ENCODE data around the gene ASTN1.

Gene ASTN1

GRCh38 chr1:176964687-176965086 lies 199.8 kb downstream of the ASTN1 start:
- TF ChIP-seq POLR2AphosphoS5 (IDR thresholded peaks at IDR 0.05; ENCODE audit: low read depth), result no peak
- no peak for TF ChIP-seq CTCF (IDR thresholded peaks at IDR 0.05; ENCODE audit: insufficient read depth, low read length)
- Histone ChIP-seq H3K4me3 (replicated peaks; ENCODE audit: insufficient read depth, low read length) (no peak overlapping the region), H3K27ac (replicated peaks) (no peak overlapping the region), H3K27me3 (ENCODE audit: insufficient read depth, poor library complexity, severe bottlenecking) (no peaks in the 10 kb centered on the region)
- DNase-seq (ENCODE audit: low read depth in 1 of 2, low spot score in 1 of 2), result no peak

- H3K27ac ChIP-seq (replicated peaks), result no peak overlapping the region
- TF ChIP-seq POLR2AphosphoS5 (IDR thresholded peaks at IDR 0.05; ENCODE audit: low read depth) (no peak), GABPA (IDR thresholded peaks at IDR 0.05; ENCODE audit: low read depth) (no peak), SPI1 (IDR thresholded peaks at IDR 0.05; ENCODE audit: borderline replicate concordance, low read depth) (no peak), CTCF (IDR thresholded peaks at IDR 0.05; ENCODE audit: insufficient read depth, low read length) (no peak), REST (IDR thresholded peaks at IDR 0.05; ENCODE audit: insufficient replicate concordance, low read depth) (no peak)
- no peak overlapping the region for H3K4me3 ChIP-seq (replicated peaks; ENCODE audit: insufficient read depth, low read length)
- H3K27me3 ChIP-seq (ENCODE audit: insufficient read depth, poor library complexity, severe bottlenecking), result no peaks in the 10 kb centered on the region
- no peak for DNase-seq (ENCODE audit: low read depth in 1 of 2, low spot score in 1 of 2)
These were observed 201.3 kb downstream of the ASTN1 start for GRCh38 chr1:176963181-176963580.

- no peak overlapping the region for H3K4me3 ChIP-seq (replicated peaks; ENCODE audit: insufficient read depth, low read length)
- no peak for DNase-seq (ENCODE audit: low read depth in 1 of 2, low spot score in 1 of 2)
- H3K27me3 ChIP-seq (ENCODE audit: insufficient read depth, poor library complexity, severe bottlenecking), result no peaks in the 10 kb centered on the region
- TF ChIP-seq SPI1 (IDR thresholded peaks at IDR 0.05; ENCODE audit: borderline replicate concordance, low read depth), result no peak
- TF ChIP-seq POLR2AphosphoS5 (IDR thresholded peaks at IDR 0.05; ENCODE audit: low read depth), result no peak
- no peak for TF ChIP-seq GABPA (IDR thresholded peaks at IDR 0.05; ENCODE audit: low read depth)
- no peak for TF ChIP-seq CTCF (IDR thresholded peaks at IDR 0.05; ENCODE audit: insufficient read depth, low read length)
- no peak for TF ChIP-seq REST (IDR thresholded peaks at IDR 0.05; ENCODE audit: insufficient replicate concordance, low read depth)
- H3K27ac ChIP-seq (replicated peaks), result no peak overlapping the region
These were observed 202.8 kb downstream of the ASTN1 start for GRCh38 chr1:176961678-176962077.

GRCh38 chr1:176959191-176959820 lies 205.2 kb downstream of the ASTN1 start:
- no peak for DNase-seq (ENCODE audit: low read depth in 1 of 2, low spot score in 1 of 2)
- Histone ChIP-seq H3K27ac (replicated peaks) (no peak overlapping the region), H3K27me3 (ENCODE audit: insufficient read depth, poor library complexity, severe bottlenecking) (no peaks in the 10 kb centered on the region), H3K4me3 (replicated peaks; ENCODE audit: insufficient read depth, low read length) (no peak overlapping the region)
- TF ChIP-seq POLR2AphosphoS5 (IDR thresholded peaks at IDR 0.05; ENCODE audit: low read depth) (no peak), CTCF (IDR thresholded peaks at IDR 0.05; ENCODE audit: insufficient read depth, low read length) (no peak), GABPA (IDR thresholded peaks at IDR 0.05; ENCODE audit: low read depth) (no peak)

Measured in HL-60 (cell line).